Activated B cell treated with CpG ODN at 0.5 μM for 24 hours (primary cell): ENCODE measurements around the gene TBC1D8. TPM values are rescaled to one million over a fixed set of nuclear protein-coding genes. Genes with fewer than 3 reads are reported as not detected.

ENCODE experiments used
- ATAC-seq: fragments of 200-7000 bp; cut with Tn5 transposase; one replicate; pipeline ENCODE4 v1.10.0; 2021; ENCODE audit warnings: low read depth, mild to moderate bottlenecking, moderate library complexity
- CTCF ChIA-PET: fragments of 350-600 bp; sonication (Branson Sonifier 250); formaldehyde crosslinking; loops from one replicate; lab custom pipeline; 2021; ENCODE audit warnings: antibody characterized with exemption; lab: Charles Lee
- POLR2A ChIA-PET: fragments of 350-600 bp; sonication (Branson Sonifier 250); formaldehyde crosslinking; loops from one replicate; lab custom pipeline; 2021; ENCODE audit warnings: antibody characterized with exemption; lab: Charles Lee
- DNase-seq: peaks from one replicate; pipeline ENCODE4 v3.0.0; 2022
- H3K27ac Mint-ChIP-seq: one replicate; pipeline ENCODE4 v1.8.0; 2020; ENCODE audit warnings: mixed read lengths
- H3K27me3 Mint-ChIP-seq: one replicate; pipeline ENCODE4 v1.8.0; 2021; ENCODE audit warnings: mixed read lengths
- H3K36me3 Mint-ChIP-seq: one replicate; pipeline ENCODE4 v1.8.0; 2021; ENCODE audit warnings: low read depth, mixed read lengths
- H3K4me1 Mint-ChIP-seq: one replicate; pipeline ENCODE4 v1.8.0; 2021; ENCODE audit warnings: mixed read lengths
- H3K4me3 Mint-ChIP-seq: one replicate; pipeline ENCODE4 v1.8.0; 2020; ENCODE audit warnings: mild to moderate bottlenecking, mixed read lengths
- H3K9me3 Mint-ChIP-seq: one replicate; pipeline ENCODE4 v1.8.0; 2020; ENCODE audit warnings: mixed read lengths
- CTCF ChIP-seq: fragments of 200-600 bp; IDR thresholded peaks from one replicate; pipeline ENCODE4 v1.8.0; 2022; ENCODE audit warnings: antibody characterized with exemption, mild to moderate bottlenecking
- intact Hi-C: fragments of 100-400 bp; cut with micrococcal nuclease; formaldehyde crosslinking; loops from one replicate; pipeline ENCODE4 v1.15.1; 2024
- total RNA-seq: library from RNA; stranded (reverse); gene quantifications from 2 replicates; pipeline ENCODE4 v1.2.3, GENCODE V29; 2022

Gene TBC1D8
- total RNA-seq, 1 donor from 2014 or later: 4.7 TPM

- ChIA-PET POLR2A (no interaction called here), CTCF (no interaction called here)
- Mint-ChIP-seq H3K27ac (no peak overlapping the region), H3K9me3 (no peaks in the 10 kb centered on the region), H3K27me3 (peaks cover 6% of the 10 kb centered on the region), H3K4me1 (no peaks in the 10 kb centered on the region), H3K4me3 (no peak overlapping the region), H3K36me3 (no peaks in the 10 kb centered on the region)
- ATAC-seq (no peak), DNase-seq (no peak)
- no peak for TF ChIP-seq CTCF
- intact Hi-C loops: no loop called here
Observed at GRCh38 chr2:101132202-101132601, 19.0 kb downstream of the TBC1D8 start.

- Mint-ChIP-seq H3K36me3 (no peaks in the 10 kb centered on the region), H3K4me3 (no peak overlapping the region), H3K27ac (no peak overlapping the region), H3K4me1 (no peaks in the 10 kb centered on the region), H3K27me3 (peaks cover 9% of the 10 kb centered on the region), H3K9me3 (no peaks in the 10 kb centered on the region)
- ATAC-seq (no peak), DNase-seq (no peak)
- intact Hi-C loops: no loop called here
- ChIA-PET CTCF (no interaction called here), POLR2A (no interaction called here)
- no peak for TF ChIP-seq CTCF
Observed at GRCh38 chr2:101130081-101130480, 21.1 kb downstream of the TBC1D8 start.

- no peak for ATAC-seq
- ChIA-PET POLR2A (no interaction called here), CTCF (no interaction called here)
- no peak for TF ChIP-seq CTCF
- no peak overlapping the region for H3K4me3 Mint-ChIP-seq
- H3K36me3 Mint-ChIP-seq: no peaks in the 10 kb centered on the region
- peaks cover 12% of the 10 kb centered on the region for H3K27me3 Mint-ChIP-seq
- intact Hi-C loops: no loop called here
- no peaks in the 10 kb centered on the region for H3K9me3 Mint-ChIP-seq
- H3K4me1 Mint-ChIP-seq: no peaks in the 10 kb centered on the region
- H3K27ac Mint-ChIP-seq: no peak overlapping the region
- DNase-seq: no peak
Observed at GRCh38 chr2:101127319-101128056, 23.7 kb downstream of the TBC1D8 start.

GRCh38 chr2:101125808-101126207 lies 25.4 kb downstream of the TBC1D8 start:
- ChIA-PET CTCF (no interaction called here), POLR2A (interaction anchor here (0.6 kb wide), 1 partner anchor 55 kb away, joined by 3 read pairs; no protein-coding TSS in a partner anchor)
- H3K9me3 Mint-ChIP-seq: no peaks in the 10 kb centered on the region
- no peak for DNase-seq
- H3K36me3 Mint-ChIP-seq: no peaks in the 10 kb centered on the region
- TF ChIP-seq CTCF: no peak
- no peak overlapping the region for H3K4me3 Mint-ChIP-seq
- H3K27me3 Mint-ChIP-seq: peaks cover 12% of the 10 kb centered on the region
- H3K4me1 Mint-ChIP-seq: no peaks in the 10 kb centered on the region
- ATAC-seq: no peak
- intact Hi-C loops: no loop called here
- H3K27ac Mint-ChIP-seq: no peak overlapping the region

GRCh38 chr2:101125374-101125773 lies 25.8 kb downstream of the TBC1D8 start:
- H3K4me3 Mint-ChIP-seq: no peak overlapping the region
- H3K36me3 Mint-ChIP-seq: no peaks in the 10 kb centered on the region
- ChIA-PET CTCF (no interaction called here), POLR2A (interaction anchor here (0.6 kb wide), 1 partner anchor 55 kb away, joined by 3 read pairs; no protein-coding TSS in a partner anchor)
- H3K9me3 Mint-ChIP-seq: no peaks in the 10 kb centered on the region
- no peak for ATAC-seq
- no peak overlapping the region for H3K27ac Mint-ChIP-seq
- TF ChIP-seq CTCF: no peak
- DNase-seq: no peak
- intact Hi-C loops: no loop called here
- peaks cover 12% of the 10 kb centered on the region for H3K27me3 Mint-ChIP-seq
- H3K4me1 Mint-ChIP-seq: no peaks in the 10 kb centered on the region
